ENCODE data around the gene MIGA1.
"Not testable (repeated sequence)": the region's sequence is repeated elsewhere in the genome, so short reads cannot be mapped to it uniquely, and the experiment has no call there.

MIGA1 gene

DNA sequence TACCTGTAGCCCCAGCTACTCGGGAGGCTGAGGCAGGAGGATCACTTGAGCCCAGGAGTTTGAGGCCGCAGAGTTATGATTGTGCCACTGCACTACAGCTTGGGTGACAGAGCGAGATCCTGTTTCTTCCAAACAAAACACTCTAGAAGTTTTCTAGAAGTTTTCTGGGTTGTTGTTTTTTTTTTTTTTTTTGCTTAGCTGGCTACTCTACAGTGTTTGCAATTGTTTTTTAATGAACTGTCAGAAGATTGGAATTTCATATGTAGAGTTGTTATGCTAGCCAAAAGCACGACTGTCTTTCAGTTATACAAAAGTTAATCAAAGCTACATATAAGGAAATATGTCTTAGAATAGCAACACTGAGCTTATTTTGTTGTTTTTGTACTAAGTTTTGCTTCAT, 78.1 kb downstream of the MIGA1 start:
- DNase-seq: no peak

DNA sequence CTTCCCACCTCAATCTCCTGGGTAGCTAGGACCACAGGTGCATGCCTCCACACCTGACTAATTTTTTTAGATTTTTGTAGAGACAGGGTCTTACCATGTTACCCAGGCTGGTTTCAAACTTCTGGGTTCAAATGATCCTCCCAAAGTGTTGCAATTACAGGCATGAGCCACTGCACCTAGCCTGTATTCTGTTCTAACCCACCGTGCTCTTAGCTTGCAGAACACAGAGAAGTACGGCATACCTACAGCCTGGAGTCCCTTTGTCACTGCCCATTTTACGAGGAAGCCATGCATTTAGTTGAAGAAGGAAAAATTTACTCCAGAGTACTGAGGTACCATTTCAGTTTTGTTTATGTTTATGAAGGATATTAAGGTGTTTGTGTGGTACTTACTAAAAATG, 79.3 kb downstream of the MIGA1 start:
- no peak for DNase-seq

DNA sequence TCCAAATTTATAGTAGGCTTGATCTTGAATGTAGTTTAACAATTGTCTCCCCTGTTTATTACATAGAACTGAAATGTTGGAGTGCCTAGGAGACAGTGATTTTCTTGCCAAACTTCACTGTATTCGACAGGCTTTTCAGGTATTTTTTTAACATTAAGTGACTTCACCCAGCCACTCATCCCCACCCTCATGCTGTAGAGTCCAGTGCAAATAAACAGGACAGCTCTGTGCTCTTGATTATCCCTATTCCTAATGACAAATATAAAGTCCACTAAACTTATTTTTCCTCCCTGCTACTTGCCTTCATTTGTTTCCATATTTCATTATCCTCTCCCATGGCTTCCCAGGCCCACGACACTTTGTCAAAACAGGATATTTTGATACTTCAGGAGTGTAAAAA, 79.8 kb downstream of the MIGA1 start:
- DNase-seq: no peak

DNA sequence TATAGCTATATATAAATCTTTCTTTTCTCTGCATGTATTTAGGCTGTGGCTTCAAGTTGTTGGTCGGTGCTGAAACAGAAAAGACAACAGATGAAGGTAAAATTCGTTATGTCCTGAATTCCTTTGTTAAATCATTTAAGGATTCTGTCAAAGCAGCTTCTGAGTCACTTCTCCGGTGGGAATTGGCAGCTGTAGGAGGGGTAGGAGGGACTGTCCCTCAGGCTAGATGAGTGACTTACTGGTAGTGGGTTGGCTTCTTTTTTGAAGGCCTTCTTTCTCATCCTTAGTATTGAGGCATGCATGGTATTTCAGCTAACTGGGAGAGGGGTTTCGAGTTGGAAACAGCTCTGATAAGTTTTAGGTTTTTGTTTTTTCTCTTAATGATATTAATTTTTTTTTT, 86.8 kb downstream of the MIGA1 start:
- no peak for DNase-seq

DNA sequence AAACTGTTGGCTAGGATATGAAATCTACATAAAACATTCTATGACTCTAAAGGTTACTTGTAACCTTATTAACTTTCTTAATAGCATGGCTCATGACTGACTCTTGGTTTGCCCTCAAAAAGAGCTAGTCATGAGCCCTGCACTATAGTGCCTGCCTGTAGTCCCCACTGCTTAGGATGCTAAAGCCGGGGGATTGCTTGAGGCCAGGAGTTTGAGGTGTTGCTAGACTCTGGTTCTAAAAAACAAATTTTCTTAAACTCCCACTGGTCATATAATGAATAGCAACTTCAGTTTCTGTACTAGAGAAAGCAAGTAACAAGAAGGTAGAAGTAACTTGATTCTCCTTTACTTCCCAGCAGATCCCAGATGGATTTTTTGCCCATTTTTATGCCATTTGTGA, 93.2 kb downstream of the MIGA1 start:
- DNase-seq: no peak

DNA sequence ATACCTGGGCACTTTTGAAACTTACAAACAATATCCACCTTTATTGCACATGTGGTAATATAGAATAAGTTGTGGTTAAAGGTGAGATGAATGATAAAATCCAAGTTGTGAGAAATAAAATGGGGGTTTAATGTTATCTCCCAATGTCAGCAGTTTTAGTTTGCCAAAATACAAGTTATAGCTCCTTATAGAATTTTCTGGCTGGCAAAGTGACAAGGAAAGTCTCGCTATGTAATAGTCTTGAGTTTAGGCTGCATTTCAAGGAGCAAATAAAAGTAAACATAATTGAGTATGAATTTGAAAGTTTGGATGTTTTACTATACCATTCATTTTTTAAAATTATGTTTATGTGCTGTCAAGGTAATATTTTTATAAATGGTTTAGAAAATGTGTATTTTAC, 94.0 kb downstream of the MIGA1 start:
- no peak for DNase-seq

DNA sequence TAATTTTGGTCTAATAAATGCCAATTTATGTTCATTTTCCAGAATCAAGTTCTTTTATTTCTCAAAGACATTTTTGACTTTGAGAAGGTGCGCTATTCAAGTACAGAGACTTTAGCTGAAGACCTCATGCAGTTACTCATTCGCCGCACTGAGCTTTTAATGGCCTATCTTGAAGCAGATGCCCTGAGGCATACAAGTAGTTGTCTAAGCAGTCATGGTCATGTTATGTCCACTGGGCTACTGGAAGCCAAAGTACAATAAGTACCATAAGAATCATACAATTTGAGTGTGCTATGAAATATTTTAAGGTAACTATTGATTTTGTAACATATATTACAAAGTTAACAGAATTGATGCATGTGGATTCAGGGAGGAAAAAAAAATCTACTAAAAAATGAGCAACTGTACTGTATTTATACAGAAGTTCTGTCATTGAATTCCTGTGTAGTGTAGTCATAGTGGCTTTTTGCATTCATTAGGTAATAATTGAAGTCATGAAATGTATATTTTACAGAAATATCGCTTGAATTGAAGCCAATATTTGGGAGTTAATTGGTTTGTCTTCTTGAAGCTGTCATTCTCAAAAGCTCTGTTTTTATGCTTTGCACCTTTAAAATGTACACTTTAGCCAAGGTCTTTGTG, 95.5 kb downstream of the MIGA1 start:
- DNase-seq: no peak

DNA sequence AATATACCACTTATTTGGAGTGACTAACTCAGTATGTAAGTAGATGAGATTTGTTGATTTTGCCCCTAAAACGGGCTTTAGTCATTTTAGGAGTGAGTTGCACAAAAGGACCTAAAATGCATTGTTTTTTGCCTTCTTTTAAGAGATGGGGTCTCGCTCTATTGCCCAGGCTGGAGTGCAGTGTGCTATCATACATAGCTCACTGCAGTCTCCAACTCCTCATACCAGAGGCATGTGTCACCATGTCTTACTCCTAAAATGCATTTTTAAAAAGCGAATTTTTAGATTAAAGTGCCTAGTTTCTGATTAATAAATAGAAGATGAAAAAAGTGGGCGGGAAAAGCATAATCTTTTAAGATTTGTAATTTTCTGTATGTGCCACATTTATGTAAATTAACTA, 97.4 kb downstream of the MIGA1 start:
- DNase-seq: no peak

DNA sequence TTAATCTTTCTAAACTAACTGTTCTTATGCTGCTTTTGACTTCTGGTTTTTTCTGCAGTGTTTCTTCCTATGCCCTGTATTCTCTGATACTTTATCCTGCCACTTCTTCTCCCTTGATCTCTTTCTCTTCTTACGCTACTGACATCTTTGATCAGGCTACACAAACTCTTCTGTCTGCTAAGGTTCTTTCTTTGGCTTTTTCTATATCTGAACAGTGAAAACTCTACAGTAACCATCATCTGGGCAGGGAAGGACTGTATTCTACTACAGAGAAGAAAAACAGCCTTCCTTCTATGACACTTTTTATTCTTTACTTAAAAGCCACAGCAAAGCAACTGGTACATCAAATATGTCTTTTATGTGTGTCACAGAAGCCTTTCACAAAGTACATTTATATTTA, 101.6 kb downstream of the MIGA1 start:
- no peak for DNase-seq

DNA sequence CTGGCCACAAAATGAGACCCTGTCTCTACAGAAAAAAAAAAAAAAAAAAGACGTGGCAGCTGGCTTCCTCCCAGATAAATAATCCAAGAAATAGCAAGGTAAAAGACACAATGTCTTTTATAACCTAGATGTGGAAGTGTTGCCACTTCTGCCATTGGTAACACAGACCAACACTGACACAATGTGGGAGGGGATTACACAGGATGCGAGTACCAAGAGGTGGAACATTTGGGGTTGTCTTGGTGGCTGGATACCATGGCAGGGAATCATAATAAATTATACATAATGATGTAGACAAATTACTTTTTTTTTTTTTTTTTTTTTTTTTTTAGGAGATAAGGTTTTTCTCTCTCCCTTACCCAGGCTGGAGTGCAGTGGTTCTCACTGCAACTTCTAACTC, 103.0 kb downstream of the MIGA1 start:
- no peak for DNase-seq

DNA sequence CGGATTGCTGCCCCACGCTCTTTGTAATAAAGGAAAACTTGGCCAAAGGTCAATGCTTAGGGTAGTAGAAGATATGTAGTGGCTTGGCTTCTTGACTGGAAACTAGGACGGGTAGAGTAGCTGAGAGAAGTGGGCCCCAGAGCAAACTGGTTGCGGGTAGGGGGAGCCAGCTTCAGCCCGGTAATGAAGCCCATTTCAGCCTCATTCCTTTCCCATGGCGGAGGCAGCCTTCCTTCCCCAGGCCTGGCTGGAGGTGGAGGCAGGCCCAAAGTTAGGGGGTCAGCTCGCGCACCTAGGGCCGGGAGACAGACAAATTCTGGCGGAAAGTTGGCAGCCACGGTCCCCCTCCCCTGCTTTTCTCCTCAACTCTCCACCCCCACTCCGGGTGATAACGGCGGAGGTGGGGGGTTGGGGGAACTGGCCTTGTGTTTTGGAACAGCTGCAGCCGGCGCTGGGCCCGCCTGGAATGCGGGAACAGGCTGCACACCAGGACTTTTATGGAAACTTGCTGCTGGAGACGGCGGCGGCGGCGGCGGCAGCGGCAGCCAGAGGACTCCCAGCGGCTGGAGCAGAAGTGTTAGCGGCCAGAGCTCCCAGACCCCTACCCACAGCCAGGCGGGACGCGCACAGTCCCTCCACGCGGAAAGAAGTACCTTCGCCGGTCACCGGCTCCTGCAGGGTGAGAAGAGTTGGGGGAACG, 108.8 kb downstream of the MIGA1 start, which contains the start of gene NEXN:
TSS of gene NEXN (plus strand) at position 544 of the 700 bp plus-strand sequence. CDS start 27,483 bp downstream, outside the sequence.
- DNase-seq: no peak

DNA sequence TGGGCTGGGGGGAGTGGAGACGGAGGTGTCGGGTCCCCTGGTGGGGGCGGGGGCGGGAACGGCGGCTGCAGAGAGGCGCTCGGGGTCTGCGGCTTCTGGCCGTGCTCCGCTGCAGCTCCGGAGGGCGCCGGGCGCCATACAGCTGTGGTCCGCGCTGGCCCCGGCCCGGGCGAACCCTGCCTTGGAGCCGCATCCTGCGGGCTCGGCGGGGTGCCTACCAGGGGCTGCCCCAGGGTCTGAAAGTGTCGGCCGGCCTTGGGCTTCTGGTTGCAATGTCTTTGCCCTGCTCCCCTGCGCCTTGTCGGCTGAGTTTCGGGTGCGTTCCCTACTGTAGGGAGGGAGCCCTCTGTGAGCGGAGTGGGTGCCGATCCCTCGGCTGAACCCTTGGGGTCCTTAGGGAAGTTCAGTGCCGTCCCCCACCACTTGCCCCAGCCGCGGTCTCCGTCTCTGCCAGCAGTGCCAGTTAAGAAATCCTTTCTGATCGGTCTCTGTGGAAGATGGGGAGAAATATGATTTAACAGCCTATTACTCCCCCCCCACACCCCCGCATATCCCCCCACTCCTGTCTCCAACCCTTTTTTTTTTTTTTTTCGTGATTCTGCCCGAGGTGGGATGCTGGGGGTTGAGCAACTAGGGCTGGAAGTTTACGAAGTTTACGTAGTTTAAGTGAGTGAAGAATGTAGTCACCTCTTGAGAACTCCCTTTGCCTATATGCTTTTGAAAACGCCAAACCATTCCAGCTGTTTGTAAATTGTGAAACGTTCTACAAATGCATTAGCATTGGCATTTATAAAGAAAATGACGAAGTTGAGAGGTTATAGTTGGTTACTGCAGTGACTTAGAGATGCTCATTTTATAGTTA, 109.6 kb downstream of the MIGA1 start:
- no peak for DNase-seq

DNA sequence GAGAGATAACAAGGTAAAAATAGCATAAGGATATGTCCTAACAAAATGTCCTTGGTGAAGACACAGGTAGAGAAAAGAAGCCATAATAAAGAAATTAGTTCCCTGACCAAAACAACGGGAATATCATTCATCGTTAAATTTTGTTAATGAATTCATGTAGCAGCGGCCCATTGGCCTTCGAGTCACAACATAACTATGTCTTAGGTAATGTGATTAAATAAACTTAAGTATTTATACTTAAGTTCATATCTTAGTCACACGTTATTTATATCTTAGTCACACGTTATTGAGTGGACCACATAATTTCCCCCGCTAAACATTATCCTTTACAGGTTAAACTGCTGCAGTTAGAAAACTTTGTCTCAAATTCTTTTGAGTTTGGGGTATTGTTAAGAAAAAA, 110.2 kb downstream of the MIGA1 start:
- no peak for DNase-seq

DNA sequence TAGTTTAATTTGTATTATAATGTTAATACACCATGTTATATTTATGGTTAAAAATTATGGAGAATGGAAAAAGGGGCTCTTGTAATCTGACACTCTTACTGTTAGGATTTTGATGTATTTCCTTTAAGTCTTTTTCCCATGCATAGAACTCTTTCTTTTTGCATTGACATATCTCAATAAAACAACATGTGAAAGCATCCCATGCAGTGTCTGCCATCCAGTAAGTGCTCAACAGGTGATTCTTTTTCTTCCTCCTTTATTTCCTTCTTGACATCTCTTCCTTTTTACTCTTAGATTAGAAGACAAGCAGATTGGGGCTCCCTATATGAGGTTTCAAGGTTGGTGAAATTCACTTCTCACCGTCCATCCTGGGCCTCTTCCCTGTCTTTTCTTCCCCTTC, 111.8 kb downstream of the MIGA1 start:
- DNase-seq: no peak

DNA sequence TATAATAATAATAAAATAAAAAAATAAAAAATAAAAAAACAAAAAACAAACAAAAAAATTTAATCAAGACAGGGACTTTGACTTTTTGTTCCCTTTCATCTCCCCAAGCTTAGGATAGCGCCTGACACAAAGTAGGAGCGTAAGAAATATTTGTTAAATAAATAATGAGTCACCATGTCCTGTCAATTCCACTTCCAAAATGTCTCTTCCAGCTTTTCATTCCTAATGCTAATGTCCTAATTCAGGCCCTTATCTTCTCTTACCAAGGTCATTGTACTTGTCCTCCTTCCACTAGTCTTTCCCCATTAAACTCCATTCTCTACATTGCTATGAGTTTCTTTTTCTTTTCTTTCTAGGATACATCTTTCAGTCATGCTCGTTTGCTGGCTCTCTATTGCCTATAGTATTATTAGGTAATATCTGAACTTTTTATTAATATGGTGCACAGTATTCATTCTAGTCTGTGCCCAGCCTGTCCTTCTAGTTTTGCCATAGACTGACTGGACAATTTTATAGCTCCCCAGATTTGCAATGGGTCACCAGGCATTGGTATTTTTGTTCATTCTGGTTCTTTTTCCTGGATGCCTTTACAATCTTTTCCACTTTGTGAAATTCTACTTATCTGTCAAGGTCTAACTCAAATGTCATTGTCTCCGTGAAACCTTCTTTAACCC, 120.3 kb downstream of the MIGA1 start:
- no peak for DNase-seq

DNA sequence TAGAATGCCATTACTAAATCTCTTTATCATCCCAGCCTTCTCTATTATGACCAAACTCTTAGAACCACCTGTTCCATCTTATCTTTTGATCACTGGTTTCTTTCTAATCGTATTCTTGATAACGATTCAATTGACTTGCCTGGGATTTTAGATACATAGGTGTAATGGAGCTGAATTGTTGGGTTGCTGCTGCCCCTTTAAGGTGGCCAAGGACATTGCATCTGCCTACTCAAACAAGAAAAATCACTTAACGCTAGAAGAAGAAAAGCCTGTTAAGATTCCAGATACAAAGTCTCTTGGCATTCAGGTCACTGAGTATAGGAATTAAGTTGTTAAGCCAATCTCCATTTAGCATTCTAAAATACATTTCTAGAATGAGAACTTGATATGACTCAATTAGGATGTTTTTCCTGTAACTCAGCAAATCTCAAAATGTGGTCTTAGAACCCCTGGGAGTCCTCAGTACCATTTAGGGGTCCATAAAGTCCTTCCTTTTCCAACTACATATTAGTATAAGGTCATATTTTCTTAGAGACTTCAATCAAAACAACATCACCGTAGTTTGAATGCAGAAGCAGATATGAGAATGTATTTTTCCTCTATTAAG, 121.3 kb downstream of the MIGA1 start:
- peak; percentile 57 for DNase-seq

DNA sequence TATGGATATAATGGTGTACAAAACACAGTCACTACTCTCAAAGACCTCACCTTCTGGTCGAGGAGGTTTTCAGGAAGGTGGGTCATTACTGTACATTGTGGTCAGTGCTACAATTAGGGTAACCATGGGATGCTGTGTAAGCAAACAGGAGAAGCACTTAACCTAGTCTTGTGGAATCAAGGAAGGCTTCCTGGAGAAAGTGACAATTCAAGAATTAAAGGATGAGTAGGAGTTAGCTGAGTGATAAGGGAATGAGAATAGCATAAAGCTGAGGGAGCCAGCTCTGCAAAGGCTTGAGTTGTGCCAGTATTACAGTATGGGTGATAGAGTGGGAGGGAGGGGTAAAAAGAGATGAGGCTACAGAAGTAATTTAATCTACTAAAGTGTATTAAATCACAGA, 126.2 kb downstream of the MIGA1 start:
- no peak for DNase-seq

DNA sequence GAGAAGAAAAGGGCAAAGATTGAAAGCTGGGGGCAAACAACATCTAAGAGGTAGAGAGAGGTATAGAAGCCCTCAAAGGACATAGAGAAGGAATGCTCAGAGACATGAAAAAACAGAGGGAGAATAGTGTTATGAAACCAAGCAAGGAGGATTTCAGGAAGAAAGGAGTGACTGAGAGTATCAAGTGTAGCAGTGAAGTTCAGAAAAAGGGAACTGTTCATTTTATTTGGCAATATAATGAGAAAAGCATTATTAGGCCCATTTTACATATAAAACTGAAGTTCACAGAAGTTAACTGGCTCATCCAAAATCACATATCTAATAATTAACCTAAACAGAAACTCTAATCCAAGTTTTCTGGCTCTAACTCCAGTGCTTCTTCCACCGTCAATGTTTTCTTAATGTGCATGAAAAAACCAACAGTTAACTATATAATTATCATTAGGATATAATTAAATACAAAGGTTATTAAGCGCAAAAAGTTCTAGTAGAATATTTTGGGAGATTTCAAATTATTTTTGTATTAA, 126.6 kb downstream of the MIGA1 start:
- no peak for DNase-seq

DNA sequence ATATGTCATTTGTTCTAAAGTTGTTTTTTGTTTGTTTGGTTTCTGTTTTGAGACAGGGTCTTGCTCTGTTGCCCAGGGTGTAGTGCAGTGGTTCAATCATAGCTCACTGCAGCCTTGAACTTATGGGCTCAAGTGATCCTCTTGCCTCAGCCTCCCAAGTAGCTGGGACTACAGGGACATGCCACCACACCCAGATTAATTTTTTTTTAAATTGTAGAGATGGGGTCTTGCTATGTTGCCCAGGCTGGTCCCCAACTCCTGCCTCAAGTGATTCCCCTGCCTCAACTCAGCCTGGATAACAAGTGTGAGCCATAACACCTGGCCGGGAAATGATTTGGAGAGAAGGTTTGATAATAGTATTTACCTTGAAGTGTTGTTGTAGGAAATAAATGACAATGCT, 127.2 kb downstream of the MIGA1 start:
- DNase-seq: no peak

DNA sequence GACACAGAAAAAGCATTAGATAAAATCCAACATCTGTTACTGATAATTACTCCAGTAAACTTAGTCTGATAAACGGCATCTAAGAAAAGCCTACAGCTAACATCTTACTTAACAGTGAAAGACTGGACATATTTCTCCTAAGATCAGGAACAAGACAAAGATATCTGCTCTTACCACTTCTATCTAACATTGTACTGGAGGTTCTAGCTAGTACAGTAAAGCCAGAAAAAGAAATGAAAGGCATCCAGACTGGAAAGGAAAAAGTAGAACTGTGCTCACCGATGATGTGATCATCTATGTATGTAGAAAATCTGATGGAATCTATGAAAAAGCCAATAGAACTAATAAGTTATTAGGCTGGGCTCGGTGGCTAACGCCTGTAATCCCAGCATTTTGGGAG, 130.7 kb downstream of the MIGA1 start:
- no peak for DNase-seq

DNA sequence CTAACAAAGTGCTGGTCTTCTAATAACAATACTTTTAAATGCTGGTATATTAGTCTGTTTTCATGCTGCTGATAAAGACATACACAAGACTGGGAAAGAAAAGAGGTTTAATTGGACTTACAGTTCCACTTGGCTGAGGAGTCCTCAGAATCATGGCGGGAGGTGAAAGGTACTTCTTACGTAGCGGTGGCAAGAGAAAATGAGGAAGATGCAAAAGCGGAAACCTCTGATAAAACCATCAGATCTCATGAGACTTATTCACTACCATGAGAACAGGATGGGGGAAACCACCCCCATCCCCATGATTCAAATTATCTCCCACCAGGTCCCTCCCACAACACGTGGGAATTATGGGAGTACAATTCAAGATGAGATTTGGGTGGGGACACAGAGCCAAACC, 139.5 kb downstream of the MIGA1 start:
- DNase-seq: not testable (repeated sequence)

DNA sequence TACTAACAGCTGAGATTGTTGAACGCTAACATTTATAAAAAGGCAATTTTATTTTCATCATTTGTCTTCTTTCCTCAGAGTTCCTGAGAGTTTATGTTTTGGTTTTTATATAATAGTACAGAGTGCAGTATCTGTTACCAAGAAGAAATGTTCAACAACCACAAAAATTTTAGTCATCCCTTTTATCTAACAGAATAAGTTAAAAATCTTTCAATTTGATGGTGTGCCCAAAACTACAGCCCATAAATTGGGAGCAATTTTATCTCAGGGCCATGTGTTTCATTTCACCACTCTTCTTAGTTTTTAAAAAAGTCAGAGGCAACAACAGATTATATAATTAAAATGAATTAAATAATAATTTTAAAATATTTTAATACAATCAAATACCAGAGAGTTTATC, 146.1 kb downstream of the MIGA1 start:
- no peak for DNase-seq

DNA sequence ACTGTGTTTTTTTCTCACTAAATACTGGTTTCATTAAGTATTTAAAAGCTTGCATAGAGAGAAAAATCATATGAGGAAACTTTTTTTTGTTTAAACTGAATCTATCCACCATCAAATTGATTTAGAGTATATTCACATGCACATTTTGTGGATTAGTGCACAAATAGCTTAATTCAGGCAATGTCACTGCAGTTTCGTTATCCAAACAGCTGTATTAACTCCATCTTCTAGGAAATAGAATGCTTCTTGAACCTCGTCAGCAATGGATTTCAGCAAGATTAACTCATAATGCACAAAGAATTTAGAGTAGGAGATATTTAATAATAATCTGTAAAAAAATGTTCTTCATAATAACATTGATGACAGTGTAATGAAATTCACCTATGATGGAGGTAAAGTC, 146.5 kb downstream of the MIGA1 start:
- no peak for DNase-seq
